Fibroblast of skin of left quadriceps (primary cell): ENCODE measurements around the gene NAA16.
"Not testable (repeated sequence)": the region's sequence is repeated elsewhere in the genome, so short reads cannot be mapped to it uniquely, and the experiment has no call there.

ENCODE experiments used
- DNase-seq, 2 experiments: peaks; one replicate each; pipeline ENCODE4 v3.0.0-alpha.2; 2013; ENCODE audit warnings: low read depth in 2 of 2

NAA16 gene

DNA sequence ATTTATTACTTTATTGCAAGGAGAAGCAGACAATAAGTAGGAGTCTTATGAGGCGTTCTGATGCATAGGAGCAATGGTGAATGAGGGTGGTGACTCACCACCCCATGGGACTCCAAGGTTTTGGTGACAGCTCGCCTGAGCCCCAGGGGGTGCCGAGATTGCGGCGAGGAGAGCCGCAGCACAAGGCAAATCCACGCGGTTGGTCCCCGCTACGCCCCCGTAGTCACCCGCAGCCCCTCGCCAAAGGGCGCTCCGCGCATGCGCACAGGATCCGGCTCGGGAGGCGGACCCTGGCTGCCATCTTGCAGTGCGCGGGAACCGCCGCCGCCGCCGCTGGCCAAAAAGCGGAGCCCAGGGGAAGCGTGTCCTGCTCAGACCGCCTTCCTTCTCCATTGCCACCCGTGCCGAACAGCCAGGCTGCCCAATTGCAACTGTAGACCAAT is at the start of gene NAA16:
TSS of gene NAA16 (plus strand) at position 305 of the 443 bp plus-strand sequence. CDS start 262 bp downstream, outside the sequence.
- DNase-seq = peak; percentile 74 to 78

GRCh38 chr13:41263261-41263971 is 47.7 kb upstream of the NAA16 start, which contains the start of gene MTRF1:
TSS of gene MTRF1 (minus strand) at chr13:41263576. CDS start at chr13:41260907, 2,669 bp downstream.
- peak; percentile 49 to 56 for DNase-seq

DNA sequence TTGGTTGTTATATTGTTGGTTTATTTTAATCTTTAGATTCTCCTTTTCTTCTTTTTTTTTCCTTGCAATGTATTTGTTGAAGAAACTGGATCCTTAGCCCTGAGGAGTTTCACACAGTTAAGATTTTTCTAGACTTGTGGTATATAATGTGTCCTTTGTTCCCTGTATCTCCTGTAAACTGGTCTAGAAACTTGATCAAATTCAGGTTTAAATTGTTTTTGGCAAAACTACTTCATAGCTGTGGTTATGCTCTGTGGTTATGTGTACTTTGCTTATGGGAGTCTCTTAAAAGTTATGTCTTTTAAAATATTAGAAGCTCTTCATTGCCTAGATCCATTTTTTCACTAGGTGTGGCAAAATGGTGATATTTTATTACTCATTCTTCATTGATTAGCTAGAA is 44.0 kb upstream of the NAA16 start:
- no peak for DNase-seq

GRCh38 chr13:41268764-41269163 is 42.3 kb upstream of the NAA16 start:
- DNase-seq = peak in 1 of 2 experiments; percentile 2

DNA sequence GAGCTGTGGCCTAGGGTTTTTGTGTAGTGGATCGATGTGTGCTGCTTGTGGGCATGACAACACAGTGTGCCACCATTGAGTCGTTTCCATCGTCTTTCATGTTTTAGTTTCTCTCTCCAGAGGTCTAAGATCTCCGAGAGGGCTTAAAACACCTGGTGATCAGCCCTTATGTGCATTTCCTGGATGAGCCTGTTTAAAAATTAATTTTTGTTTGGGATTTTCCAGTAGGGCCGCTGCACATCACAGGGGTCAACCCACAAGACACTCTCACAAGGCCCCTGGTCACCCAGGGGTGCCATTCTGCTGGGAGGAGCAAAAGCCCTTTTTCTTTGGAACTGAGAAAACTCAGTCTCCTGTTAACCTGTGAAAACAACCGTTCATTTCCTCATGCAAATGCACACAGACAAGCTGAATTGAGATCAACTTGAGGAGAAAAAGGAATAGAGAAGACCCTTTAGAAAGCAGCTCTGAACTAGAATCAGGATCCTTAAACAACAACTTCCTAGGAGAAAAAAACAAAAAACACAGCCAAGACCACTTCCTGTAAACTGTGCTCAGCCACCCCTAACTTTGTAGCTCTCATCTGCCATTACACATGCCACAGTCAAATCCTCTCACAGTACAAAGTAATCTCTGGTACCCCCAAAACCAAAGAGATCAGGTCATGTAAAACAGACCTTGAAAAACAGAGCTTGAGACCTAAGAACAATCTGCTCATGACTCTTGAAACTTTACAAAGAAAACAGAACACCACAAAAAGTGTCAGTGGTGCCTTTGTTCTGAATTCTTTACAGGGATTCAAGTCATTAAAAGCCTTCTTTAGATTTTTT is 39.4 kb upstream of the NAA16 start:
- DNase-seq = no peak

DNA sequence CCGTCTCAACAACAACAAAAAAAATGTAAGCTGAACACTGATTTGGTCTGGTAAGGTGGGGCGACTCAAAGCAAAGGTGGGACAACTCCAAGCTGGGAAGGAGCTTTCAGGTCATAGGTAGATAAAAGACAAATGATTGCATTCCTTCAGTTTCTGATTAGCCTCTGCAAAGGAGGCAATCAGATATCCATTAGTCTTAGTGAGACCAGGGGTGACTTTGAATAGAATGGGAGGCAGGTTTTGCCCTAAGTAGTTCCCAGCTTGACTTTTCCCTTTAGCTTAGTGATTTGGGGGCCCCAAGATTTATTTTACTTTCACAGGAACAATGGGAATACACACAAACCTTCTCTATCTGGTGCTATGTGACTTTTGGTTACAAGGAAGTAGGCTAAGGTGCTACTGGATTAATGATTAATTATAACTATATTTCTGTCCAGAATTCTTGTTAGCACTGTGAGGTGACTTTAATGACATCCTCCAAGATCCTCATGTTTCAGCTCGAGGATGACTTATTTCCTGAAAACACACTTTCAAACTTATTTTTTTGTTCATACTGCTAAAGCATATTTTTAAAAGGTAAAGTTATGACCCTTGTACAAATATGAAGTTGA is 37.1 kb upstream of the NAA16 start:
- no peak for DNase-seq

- no peak for DNase-seq
Observed at GRCh38 chr13:41274881-41275280, 36.2 kb upstream of the NAA16 start.

- no peak for DNase-seq
Observed at GRCh38 chr13:41276824-41277223, 34.2 kb upstream of the NAA16 start.

GRCh38 chr13:41279156-41279555 is 31.9 kb upstream of the NAA16 start:
- DNase-seq = not testable (repeated sequence)

GRCh38 chr13:41282129-41282571 is 28.9 kb upstream of the NAA16 start:
- no peak for DNase-seq

DNA sequence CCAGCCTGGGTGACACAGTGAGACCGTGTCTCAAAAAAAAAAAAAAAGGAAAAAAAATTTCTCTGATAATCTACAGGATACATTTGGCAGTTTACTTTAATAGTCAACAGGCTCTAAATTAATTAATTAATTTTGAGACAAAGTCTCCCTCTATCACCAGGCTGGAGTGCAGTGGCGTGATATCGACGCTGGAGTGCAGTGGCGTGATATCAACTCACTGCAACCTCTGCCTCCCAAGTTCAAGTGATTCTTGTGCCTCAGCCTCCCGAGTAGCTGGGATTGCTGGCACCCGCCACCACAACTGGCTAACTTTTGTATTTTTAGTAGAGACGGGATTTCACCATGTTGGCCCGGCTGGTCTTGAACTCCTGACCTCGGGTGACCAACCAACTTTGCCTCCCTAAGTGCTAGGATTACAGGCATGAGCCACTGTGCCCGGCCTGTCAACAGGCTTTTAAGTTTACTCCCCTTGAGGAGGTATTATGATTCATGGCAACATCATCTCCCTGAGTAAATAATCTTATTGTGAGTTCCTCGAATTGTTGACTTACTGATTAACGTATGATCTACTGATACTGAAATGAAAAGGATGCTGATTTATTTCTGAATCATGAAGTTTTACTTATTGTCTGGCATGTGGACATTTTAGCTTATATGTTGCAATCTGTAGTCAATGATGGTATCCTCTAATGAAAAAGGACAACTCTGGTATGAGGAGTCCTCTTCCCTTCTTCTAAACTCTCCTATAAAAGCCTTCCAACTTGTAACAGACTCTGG is 26.4 kb upstream of the NAA16 start:
- peak; percentile 22 to 27 for DNase-seq

DNA sequence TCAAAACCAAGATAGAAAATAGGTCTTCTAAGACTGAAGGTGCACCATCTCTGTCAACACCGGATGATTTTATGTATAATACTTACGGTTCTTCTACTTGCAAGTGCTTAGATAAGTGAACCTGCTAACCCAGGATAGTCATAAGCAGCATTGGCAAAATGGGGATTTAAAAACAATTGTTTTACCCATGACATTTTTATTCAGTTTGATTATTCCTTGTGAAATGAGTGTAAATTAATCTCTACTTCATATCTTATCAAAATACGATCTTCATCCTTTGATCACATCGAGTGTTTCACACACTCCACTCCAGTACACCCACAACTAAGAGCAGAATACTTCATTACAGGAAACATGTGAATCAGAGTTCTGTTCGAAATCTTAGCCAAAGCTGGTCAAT is 24.7 kb upstream of the NAA16 start:
- no peak for DNase-seq

- DNase-seq = no peak
Observed at GRCh38 chr13:41289463-41289881, 21.6 kb upstream of the NAA16 start.

GRCh38 chr13:41291246-41291645 is 19.8 kb upstream of the NAA16 start:
- no peak for DNase-seq

GRCh38 chr13:41293272-41293671 is 17.8 kb upstream of the NAA16 start:
- no peak for DNase-seq

DNA sequence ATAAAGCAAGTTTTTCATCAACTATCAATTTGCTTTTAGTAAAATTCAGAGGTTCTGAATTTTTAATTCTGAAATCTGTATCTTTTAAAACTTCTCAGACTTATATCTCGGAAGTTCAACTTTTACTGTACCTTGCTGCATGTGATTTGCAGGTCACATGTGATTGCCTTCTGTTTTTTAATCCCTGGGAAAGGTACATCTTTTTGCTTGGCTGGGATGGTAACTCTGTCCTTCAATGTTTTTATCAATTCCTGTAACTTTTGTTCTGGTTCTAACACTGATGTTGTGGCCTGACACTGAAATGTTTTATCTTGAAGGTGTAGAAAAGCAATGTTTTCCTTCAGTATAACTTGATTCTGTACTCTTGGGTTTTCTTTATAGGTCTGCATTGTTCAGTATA is 16.2 kb upstream of the NAA16 start:
- DNase-seq = no peak

DNA sequence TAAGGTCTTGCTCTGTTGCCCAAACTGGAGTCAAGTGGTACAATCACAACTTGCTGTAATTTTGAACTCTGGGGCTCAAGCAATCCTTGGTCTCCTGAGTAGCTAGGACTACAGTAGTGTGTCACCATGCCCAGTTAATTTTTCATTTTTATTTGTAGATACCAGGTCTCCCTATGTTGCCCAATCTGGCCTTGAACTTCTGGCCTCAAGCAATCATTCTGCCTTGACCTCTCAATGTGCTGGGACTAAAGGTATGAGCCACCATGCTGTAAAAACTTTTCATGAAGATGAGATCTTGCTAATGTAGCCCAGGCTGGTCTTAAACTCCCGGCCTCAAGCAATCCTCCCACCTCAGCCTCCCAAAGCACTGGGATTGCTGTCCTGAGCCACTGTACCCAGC is 15.1 kb upstream of the NAA16 start:
- DNase-seq = no peak

DNA sequence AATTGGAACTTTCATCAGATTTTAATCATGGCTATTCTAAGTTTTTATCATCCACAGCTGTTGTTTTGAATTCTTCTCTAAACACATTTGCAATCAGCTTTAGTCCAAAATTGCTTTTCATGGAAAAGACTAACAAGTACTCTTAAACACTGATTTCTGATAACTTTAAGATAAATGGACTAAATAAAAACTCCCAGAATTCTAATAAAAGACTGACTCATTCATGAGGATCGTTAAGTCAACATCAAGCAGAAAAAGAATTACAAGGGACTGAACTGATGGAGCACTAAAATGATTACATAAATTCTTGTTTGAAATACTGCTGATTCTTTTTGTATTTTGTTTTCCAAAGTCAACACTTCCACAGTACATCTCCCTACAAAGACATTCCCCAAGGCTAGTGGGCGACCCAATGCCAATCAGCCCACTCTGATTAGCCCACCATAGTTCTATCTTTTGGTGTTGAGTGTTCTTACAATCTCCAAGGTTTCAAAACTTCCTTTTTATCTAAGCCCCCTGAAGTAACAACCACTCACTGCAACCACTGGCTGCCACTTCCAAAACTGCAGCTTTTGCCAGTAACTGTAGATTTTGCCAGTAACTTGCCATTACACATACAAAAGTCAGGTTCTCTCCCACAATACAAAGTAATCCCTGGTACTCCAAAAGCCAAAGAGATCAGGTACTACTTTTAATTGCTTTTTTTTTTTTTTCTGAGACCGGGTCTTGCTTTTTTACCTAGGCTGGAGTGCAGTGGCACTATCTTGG is 14.0 kb upstream of the NAA16 start:
- DNase-seq = no peak

DNA sequence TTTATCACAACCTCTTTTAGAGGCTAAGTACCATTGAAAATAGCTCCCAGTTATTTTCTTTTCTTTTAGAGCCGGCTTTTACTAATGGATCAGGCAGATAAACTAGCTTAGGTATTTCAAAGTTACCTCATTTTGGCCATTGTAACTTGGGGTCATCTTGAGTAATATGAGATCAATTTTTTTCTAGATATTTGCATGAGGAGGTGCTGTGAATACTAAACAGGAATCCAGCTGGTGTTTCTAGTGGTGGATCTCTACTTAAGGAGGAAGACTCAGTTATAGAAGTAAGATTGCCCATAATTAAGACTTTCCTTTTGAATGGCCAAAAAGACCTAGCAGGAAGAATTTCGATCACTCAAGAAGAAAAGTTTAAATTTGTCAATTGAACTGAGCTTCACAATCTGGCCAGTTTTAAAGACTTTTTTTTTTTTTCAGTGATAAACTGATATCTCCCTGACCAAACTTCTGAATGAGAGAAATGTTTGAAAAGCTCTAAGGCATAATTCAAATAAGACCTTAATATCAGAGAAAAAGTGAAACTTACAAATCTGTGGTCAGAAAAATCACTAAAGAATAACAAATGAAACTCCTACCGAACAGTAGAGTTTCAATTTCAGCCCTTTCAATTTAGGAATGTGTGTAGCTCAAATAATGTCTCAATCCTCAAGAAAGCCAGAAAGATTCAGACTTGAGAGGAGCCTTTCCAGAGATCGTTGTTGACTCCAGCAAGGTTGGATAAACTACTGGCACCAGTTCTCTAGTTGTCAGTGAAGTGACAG is 11.6 kb upstream of the NAA16 start:
- DNase-seq = no peak

- no peak for DNase-seq
Observed at GRCh38 chr13:41302743-41303142, 8.3 kb upstream of the NAA16 start.
